Retinal pigment epithelial cell (primary cell): ENCODE data around the gene CACUL1.

ENCODE experiments used
- DNase-seq: peaks from one replicate; pipeline ENCODE4 v3.0.0-alpha.2; 2010; ENCODE audit warnings: low read depth
- H3K4me3 ChIP-seq: 2 replicates; pipeline ENCODE4 v1.5.1; 2011; ENCODE audit warnings: mild to moderate bottlenecking, low read length, control low read depth, moderate library complexity
- TF ChIP-seq, protein P1 (sequence below): conservative IDR thresholded peaks from 2 replicates; pipeline ENCODE4 v1.5.1; 2011; ENCODE audit warnings: low read depth, low read length, control low read depth, inconsistent platforms

CACUL1 gene

DNA sequence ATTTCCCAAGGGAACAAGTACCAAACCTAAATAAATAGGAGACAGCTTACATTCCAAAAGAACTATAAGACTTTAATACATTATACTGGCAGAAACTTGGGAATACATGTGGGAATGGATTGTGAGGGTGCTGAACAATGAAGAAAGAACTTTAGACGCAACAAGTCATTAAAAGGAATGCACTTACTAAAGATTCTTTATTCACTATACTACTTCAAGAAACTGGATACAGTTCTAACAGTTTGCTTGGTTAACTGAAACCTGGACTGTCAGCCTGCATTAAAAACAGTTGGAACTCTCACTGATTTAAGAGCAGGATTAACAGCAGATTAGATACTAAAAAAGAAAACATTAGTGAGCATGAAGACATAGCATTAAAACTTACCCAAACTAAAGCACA, 12.0 kb downstream of the CACUL1 start:
- peak; percentile 34 for DNase-seq
- no peak overlapping the region for H3K4me3 ChIP-seq
- TF ChIP-seq, protein P1, sequence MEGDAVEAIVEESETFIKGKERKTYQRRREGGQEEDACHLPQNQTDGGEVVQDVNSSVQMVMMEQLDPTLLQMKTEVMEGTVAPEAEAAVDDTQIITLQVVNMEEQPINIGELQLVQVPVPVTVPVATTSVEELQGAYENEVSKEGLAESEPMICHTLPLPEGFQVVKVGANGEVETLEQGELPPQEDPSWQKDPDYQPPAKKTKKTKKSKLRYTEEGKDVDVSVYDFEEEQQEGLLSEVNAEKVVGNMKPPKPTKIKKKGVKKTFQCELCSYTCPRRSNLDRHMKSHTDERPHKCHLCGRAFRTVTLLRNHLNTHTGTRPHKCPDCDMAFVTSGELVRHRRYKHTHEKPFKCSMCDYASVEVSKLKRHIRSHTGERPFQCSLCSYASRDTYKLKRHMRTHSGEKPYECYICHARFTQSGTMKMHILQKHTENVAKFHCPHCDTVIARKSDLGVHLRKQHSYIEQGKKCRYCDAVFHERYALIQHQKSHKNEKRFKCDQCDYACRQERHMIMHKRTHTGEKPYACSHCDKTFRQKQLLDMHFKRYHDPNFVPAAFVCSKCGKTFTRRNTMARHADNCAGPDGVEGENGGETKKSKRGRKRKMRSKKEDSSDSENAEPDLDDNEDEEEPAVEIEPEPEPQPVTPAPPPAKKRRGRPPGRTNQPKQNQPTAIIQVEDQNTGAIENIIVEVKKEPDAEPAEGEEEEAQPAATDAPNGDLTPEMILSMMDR, result no peak

DNA sequence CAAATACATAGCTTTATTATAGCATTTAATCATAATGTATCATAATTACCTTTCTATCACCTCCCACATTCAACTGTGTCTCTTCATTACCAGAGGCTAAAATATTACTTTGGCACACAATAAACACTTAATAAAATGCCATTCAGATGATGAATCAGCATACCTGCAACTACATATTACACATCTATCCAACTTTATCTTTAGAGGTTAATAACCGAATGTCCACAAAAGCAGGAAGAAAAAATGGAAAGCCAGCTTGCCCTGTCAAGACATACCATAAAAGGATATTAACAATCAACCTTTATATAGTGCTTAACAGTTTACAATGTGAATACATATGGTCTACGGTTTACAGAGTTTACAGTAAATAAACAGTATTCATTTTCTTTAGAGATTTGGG, 12.7 kb downstream of the CACUL1 start:
- H3K4me3 ChIP-seq, result no peak overlapping the region
- no peak for DNase-seq

DNA sequence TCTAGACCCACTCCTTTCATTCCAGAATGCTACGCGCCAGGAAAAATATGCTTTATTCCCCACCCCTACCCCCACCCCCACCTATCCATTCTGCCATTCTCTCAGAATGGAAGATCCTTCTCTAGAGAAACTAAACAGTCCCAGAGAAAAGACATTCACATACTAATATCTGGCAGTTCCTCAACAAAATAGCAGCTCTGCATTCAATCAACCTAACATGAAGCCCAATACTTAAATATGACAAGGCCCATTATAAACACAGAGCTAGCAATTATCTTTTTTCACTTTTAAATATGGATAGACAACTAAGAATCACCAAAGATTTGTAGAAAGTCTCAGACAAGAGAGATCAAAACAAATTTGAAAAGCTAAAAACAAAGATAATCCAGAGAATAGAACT, 16.4 kb downstream of the CACUL1 start:
- no peak for DNase-seq
- TF ChIP-seq, protein P1, result no peak
- no peak overlapping the region for H3K4me3 ChIP-seq

More for the DNA sequence above, 12.7 kb downstream of the CACUL1 start:
- TF ChIP-seq, protein P1, result no peak

DNA sequence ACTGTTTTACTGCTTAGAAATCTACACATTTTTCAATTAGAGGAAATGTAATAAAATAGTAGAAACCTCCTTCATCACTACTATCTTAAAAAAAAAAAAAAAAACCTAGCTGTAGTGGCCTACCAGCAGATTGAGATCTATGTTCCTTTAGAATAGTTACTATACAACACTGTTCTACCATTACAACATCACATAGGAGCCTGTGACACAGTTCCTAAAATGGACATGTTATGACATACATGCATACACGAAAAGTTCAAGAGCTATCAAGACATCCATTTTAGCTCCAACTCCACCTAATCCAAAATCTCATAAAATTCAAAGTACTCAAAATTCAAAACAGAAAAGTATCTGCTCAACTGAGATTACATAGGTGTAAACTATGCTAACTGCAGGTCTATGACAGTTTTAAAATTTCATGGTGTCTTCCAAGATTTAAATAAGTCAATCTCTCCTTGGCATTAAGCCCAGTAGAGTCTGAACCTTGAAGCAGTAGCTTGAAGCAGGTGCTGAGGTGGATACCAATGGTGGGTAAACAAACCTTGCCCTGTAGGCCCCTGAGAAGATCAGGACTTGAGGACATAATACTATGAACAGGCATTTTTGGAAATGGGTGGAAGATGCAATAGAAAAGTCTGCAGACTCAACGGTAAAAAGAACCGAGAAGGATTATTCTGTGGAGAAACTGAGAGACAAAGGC, 17.0 kb downstream of the CACUL1 start:
- TF ChIP-seq, protein P1, result no peak
- no peak for DNase-seq
- H3K4me3 ChIP-seq, result no peak overlapping the region

DNA sequence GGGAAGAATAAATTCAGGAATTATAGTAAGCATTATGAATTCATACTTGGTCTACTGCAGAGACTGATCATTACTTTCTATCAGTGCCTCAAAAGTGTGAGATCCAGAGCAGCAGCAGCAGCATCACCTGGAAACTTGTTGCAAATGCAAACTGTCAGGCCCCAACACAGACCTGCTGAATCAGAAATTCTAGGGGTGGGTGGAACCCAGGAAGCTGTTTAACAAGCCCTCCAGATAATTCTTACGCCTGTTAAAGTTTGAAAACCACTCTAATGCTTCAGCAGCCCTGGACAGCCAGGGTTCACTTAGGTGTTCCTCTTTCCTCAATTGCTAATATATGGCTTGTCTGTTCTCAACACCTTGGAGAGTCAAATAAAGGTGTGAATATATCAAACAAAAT, 19.5 kb downstream of the CACUL1 start:
- TF ChIP-seq, protein P1, result no peak
- no peak overlapping the region for H3K4me3 ChIP-seq
- DNase-seq, result no peak

DNA sequence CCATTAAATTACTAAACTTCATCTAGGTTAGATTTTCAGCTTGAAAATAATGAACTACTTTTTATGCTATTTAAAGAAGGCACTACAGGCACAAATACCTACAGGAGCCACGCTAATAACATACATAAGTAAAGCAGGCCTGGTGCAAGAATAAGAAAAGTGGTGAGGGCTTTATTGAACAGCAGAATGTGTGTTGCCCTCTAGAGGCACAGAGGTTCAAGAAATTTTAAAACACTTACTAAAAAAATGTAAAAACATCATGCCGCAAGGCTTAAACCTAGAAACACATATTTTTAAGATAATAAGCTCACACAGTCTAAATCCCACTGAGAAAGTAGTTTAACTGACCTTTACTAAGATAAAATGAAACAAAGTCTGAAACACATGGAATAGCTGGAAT, 20.3 kb downstream of the CACUL1 start:
- H3K4me3 ChIP-seq, result no peak overlapping the region
- no peak for DNase-seq
- TF ChIP-seq, protein P1, result peak; percentile 55
